T-helper 1 cell treated with Interleukin-12 subunit alpha and Interleukin-12 subunit beta and Interleukin-4 antibody, amounts not matched to agents 30 ng/mL and 1 ng/mL, for 36 hours (primary cell): ENCODE results near the gene CXCL10. TPM values are rescaled to one million over a fixed set of nuclear protein-coding genes. Genes with fewer than 3 reads are reported as not detected.

ENCODE experiments used
- intact Hi-C: fragments of 100-400 bp; cut with micrococcal nuclease; formaldehyde crosslinking; loops from one replicate; pipeline ENCODE4 v1.15.1; 2024
- total RNA-seq: library from RNA; stranded (reverse); gene quantifications from 2 replicates; pipeline ENCODE4 v1.2.3, GENCODE V29; 2022

The CXCL10 gene
- total RNA-seq, 1 donor from 2014 or later: 10.5 TPM

DNA sequence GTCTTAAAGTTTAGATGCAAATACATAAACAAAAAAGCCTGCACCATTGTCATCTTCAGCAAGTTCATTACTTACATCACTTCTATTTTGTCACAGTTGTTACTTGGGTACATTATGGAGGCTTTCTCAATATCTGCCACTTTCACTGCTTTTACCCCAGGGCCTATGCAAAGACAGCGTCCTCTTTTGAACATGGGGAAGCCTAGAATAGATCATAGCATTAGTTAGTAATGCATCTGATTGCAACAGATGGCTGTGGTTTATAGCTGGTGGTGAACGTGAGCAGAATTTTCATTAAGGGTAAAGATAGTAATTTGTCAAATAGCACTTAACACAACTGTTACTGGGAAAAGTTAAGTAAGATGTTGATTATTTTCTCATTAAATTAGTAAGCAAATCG, 11.8 kb upstream of the CXCL10 start:
- intact Hi-C loops: no loop called here

DNA sequence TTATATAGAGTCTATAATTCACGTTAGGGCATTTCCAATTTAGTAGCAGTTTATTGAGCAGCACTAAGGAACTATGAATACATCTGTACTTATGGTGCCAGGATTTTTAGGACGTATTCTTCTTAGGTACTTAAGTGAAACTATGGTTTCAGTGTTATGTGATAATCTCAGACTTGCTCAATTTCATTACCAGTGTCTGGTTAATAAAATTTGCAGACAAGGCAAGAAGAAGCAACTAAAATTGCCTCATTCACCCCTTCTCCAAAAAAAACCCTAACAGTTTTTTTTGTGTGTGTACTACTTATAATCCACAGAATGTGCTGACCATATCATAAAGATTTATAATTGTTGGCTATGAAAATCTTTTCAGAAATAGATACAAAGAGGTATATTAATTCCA, 6.0 kb upstream of the CXCL10 start:
- intact Hi-C loops: no loop called here

DNA sequence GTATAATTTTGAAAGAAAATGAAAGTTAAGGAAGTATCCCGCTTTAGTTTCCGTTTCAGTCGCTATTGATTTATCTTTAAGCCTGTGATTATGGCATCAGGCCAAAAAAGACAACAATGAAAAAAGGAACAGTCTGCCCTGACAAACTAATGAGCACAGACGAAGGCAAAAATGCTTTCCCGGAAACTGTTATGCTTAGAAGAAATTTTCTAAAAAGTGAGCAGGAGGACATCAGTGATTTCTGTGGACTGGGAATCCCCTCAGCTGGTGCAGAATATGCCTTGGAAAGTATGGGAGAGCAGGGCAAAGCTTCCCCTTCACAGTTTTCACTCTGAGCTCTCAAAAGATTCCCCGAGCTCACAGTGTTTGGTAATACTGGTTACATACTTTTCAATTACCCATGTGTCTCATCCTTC, 5.1 kb upstream of the CXCL10 start:
- intact Hi-C loops: no loop called here

- intact Hi-C loops: loop anchor here (2.0 kb wide), 1 partner anchor 35 kb away; no protein-coding TSS in a partner anchor
Observed at GRCh38 chr4:76024065-76024464, 768 bp upstream of the CXCL10 start.

- intact Hi-C loops: loop anchor here (1.0 to 2.0 kb wide), 2 partner anchors 10 to 32 kb away; partner anchors contain the start of gene SDAD1
Observed at GRCh38 chr4:76022677-76023076, 620 bp downstream of the CXCL10 start.

- intact Hi-C loops: loop anchor here (2.0 kb wide), 1 partner anchor 31 kb away; the partner anchor contains the start of gene SDAD1
Observed at GRCh38 chr4:76022031-76022430, 1.3 kb downstream of the CXCL10 start.

DNA sequence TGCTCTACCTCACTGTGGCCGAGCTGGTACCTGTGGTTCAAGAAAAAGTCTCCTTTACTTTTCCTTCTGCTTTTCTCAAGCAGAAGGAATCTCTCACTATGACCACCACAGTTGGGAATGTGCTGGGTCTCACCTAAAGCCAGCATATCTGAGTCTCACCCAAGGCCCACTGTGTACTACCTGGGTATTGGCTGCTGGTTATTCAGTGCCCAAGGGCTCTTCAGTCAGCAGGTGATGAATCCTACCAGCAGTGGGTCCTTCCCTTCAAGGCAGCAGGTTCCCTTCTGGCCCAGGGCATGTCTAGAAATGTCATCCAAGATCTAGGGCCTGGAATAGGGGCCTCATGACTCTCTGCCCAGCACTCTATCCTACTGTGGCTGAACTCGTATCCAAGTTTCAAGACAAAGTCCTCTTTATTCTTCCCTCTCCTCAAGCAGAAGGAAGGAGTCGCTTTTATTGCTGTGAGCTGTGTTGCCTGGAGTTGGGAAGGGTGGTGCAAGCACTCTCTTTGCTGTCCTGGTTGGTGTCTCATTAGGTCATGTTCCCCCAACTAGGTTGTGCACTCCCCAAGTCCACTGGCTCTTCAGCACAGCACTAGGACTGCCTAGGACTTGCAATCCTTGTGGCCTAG, 6.1 kb downstream of the CXCL10 start:
- intact Hi-C loops: no loop called here

DNA sequence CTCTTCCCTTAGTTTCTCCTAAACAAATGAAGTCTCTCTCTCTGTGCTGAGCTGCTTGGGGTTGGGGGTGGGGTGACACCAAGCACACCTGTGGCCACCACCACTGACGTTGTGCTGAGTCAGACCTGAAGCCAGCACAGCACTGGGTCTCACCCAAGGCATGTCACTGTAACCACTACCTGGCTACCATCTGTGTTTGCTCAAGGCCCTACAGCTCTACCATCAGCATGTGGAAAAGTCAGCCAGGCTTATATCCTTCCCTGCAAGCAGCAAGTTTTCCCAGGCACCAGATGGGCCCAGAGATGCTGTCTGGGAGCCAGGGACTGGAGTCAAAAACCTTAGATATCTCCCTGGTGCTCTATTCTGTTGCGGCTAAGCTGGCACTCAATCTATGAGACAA, 6.9 kb downstream of the CXCL10 start:
- intact Hi-C loops: no loop called here

GRCh38 chr4:76013540-76013939, 9.8 kb downstream of the CXCL10 start:
- intact Hi-C loops: no loop called here

- intact Hi-C loops: loop anchor here (1.0 kb wide), 1 partner anchor 11 kb away; the partner anchor contains the start of gene CXCL10
Observed at GRCh38 chr4:76012388-76012801, 10.9 kb downstream of the CXCL10 start.

DNA sequence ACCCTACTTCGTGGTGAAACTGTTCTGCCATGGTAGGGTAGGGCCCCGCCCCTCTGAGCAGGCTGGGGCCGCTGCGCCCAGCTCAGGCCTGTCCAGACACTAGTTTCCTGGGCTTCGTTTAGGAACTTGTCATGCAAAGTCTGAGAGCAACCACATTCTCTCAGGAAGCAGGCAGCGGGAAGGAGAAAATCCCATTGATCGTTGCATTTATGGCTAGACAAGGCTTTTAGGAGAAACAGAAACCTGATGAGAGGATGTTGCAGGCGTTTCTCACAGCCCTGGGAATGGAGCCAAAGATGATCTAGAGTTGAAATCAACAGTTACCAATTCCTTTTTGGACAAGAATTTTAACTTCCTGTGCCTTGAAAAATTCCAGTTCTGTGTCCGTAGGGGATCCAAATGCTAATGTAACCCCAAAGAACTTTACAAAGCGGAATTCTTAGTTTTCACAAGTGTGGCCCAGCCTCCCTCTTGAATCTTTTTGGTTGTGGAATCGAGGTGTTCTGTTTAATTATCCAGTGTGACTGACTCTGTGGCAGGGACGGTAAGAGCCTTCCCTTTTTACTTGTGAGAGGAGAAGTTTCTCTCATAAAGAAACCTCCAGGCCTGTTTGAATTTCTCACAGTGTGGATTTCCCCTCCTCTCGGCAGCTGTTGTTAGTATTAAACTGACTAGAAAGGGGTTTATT, 11.5 kb downstream of the CXCL10 start:
- intact Hi-C loops: loop anchor here (1.0 kb wide), 1 partner anchor 11 kb away; the partner anchor contains the start of gene CXCL10

- intact Hi-C loops: no loop called here
Observed at GRCh38 chr4:76011018-76011670, 12.2 kb downstream of the CXCL10 start.

- intact Hi-C loops: no loop called here
Observed at GRCh38 chr4:76010576-76010975, 12.7 kb downstream of the CXCL10 start.

DNA sequence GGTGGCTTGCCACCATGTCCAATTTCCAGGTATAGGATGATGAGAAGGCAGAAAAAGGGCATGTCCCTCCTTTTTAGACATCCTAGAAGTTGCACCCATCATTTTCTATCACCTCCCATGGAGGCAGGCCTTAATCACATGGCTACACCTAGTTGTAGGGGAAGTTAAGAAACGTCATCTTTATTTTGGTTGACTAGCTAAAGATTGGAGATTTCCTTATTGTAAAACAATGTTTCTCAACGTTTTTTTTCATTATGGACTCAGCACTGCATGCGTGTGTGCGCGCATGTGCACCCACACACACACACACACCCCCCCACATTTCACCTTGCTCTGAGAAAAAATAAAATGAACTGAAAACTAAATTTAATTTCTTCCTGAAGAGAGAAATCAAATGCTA, 14.0 kb downstream of the CXCL10 start:
- intact Hi-C loops: no loop called here

DNA sequence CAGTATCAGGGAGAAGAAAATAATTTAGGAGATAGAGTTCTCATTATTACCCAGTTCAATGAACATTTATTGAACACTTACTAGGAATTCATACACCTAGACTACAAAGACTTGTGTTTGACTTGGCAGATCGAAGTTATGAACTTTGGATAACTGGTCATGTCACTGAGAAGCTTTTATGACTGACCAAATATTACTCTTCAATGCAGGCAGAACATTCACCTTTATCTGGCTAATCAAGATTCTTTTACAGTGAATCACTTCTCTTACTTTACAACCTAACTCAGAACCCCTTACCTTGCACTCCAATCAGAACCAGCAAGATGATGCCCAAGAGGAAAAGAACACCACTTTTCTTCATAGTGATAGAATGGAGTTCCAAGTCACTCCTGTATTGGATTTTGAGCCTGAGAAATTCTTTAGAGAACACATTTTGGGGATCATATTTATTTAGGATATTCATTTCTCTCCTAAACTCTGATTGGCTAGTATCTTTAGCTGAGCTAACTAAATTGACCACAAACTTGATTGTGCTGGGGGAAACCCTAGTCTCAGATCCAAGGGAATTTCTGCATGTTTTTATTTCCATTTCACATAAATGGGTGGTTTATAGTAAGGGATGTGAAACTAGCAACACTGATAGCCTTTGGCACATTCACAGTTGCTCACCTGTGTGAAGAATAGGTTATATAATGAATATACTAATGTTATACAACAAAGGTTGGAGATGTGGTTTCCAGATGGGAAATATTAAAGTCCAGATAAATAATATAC, 16.0 kb downstream of the CXCL10 start, which contains the start of gene CXCL9:
Gene CXCL9, minus strand, starts transcription at position 421 of the 774 bp plus-strand sequence. Its CDS starts 60 bp downstream, at position 361.
- intact Hi-C loops: no loop called here

DNA sequence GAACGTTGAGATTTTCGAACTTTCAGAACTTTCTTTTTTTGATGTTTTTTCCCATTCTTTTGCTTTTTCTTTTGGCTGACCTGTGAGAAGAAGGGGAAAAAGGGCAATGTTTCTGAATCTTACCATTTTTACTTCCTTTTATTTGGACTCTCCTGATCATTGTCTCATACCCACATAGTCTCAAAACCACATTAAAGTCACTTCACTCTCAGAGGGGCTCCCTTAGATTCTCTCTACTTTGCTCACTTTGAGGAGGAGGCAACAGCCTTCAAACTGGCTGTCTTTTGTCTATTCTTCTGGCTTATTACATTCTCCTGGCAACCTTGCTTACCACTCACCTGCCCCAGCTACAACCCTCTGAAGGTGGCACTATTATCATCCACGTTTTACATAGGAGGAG, 19.7 kb downstream of the CXCL10 start:
- intact Hi-C loops: no loop called here

DNA sequence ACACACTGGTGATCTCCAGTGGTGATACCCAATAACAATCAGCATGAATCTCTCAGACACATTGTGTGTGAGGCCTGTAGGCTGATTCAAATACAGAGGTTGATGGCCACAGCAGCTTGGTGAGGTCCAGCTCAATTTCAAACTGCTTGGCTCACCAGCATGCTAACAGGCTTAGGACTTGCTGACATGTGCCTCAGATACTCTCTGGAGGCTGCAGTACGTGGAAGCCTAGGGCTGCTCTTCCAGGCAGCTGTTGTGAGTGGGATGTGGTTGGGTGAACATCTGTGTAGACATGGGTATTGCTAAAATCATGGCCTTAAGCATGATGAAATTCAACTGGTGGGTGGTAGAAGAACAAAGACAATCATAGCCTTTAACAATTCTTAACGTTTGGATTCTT, 20.3 kb downstream of the CXCL10 start:
- intact Hi-C loops: no loop called here

- intact Hi-C loops: no loop called here
Observed at GRCh38 chr4:76002176-76002575, 21.1 kb downstream of the CXCL10 start.

DNA sequence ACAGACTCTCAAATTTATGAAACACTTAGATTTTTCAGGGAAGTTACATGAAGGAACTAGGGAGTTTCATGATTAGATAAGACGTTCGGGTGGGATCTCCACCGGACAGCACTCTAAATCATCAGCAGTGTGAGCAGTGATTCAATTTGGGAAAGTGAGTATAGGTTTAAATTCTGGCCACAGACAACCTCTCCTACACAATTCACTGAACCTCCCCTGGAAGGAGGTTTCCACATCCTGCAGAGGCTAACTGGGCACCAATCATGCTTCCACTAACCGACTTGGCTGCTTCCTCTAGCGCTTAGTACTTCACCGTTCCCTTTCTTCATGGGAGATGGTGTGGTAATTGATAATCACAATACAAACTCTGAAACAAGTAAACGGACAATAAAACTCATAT, 21.6 kb downstream of the CXCL10 start:
- intact Hi-C loops: no loop called here

GRCh38 chr4:76000279-76000678, 23.0 kb downstream of the CXCL10 start:
- intact Hi-C loops: no loop called here

- intact Hi-C loops: loop anchor here (10.0 kb wide), 1 partner anchor 376 kb away; no protein-coding TSS in a partner anchor
Observed at GRCh38 chr4:75998525-75999147, 24.7 kb downstream of the CXCL10 start.
